Loucy (cell line): ENCODE results near the gene TAAR8.
A peak's percentile ranks its signal among the peaks of the same experiment; 100 is the strongest.
"Not testable (repeated sequence)": the region's sequence is repeated elsewhere in the genome, so short reads cannot be mapped to it uniquely, and the experiment has no call there.

ENCODE experiments used
- H2AFZ ChIP-seq: fragments of 200-600 bp; sonication (generic); 2 replicates; pipeline ENCODE4 v1.6.0; 2016; ENCODE audit warnings: antibody characterized with exemption, mild to moderate bottlenecking, low read length, moderate library complexity
- H3F3A ChIP-seq: fragments of 200-600 bp; 2 replicates; pipeline ENCODE4 v1.6.0; 2016; ENCODE audit warnings: antibody characterized with exemption, low read depth, mild to moderate bottlenecking
- H3K27me3 ChIP-seq: fragments of 200-600 bp; sonication (generic); 2 replicates; pipeline ENCODE4 v1.6.1; 2014; ENCODE audit warnings: low read length, mild to moderate bottlenecking; ENCODE audit not compliant: insufficient read depth, poor library complexity, severe bottlenecking
- H3K36me3 ChIP-seq: fragments of 200-600 bp; sonication (generic); 2 replicates; pipeline ENCODE4 v1.6.1; 2016; ENCODE audit warnings: low read length; ENCODE audit not compliant: insufficient read depth
- H3K4me1 ChIP-seq: fragments of 200-600 bp; sonication (generic); 2 replicates; pipeline ENCODE4 v1.5.1; 2014; ENCODE audit warnings: low read length, mild to moderate bottlenecking; ENCODE audit not compliant: insufficient read depth, poor library complexity, severe bottlenecking
- H3K4me2 ChIP-seq: fragments of 200-600 bp; sonication (generic); 2 replicates; pipeline ENCODE4 v1.6.0; 2014; ENCODE audit warnings: antibody characterized with exemption, low read length, low read depth, mild to moderate bottlenecking; ENCODE audit not compliant: poor library complexity, severe bottlenecking
- H3K4me3 ChIP-seq: fragments of 200-600 bp; sonication (generic); 2 replicates; pipeline ENCODE4 v1.5.1; 2014; ENCODE audit warnings: low read length, mild to moderate bottlenecking, mixed read lengths; ENCODE audit not compliant: poor library complexity, severe bottlenecking
- H3K79me2 ChIP-seq: fragments of 200-600 bp; sonication (generic); 2 replicates; pipeline ENCODE4 v1.6.1; 2014; ENCODE audit warnings: low read length; ENCODE audit not compliant: insufficient read depth
- H3K9ac ChIP-seq: fragments of 200-600 bp; sonication (generic); 2 replicates; pipeline ENCODE4 v1.6.0; 2014; ENCODE audit warnings: mild to moderate bottlenecking, low read depth, low read length, moderate library complexity; ENCODE audit not compliant: poor library complexity, severe bottlenecking
- H3K9me2 ChIP-seq: fragments of 200-600 bp; sonication (generic); replicated peaks from 2 replicates; pipeline ENCODE4 v1.6.1; 2016; ENCODE audit warnings: low read depth, low read length, mixed read lengths
- H3K9me3 ChIP-seq: fragments of 200-600 bp; sonication (generic); 2 replicates; pipeline ENCODE4 v1.6.1; 2014; ENCODE audit warnings: mild to moderate bottlenecking, antibody characterized with exemption, low read length, low read depth; ENCODE audit not compliant: insufficient read depth
- H4K20me1 ChIP-seq: fragments of 200-600 bp; sonication (generic); 2 replicates; pipeline ENCODE4 v1.6.0; 2014; ENCODE audit warnings: antibody characterized with exemption, low read length, mild to moderate bottlenecking; ENCODE audit not compliant: insufficient read depth, poor library complexity, severe bottlenecking
- CTCF ChIP-seq: fragments of 200-600 bp; sonication (generic); conservative IDR thresholded peaks from 2 replicates; pipeline ENCODE4 v1.5.1; 2014; ENCODE audit warnings: mild to moderate bottlenecking, antibody characterized with exemption, low read length
- EZH2phosphoT487 ChIP-seq: fragments of 200-600 bp; IDR thresholded peaks from 2 replicates; pipeline ENCODE4 v1.6.1; 2018; ENCODE audit warnings: antibody characterized with exemption, mild to moderate bottlenecking, moderate library complexity, borderline replicate concordance

Gene TAAR8

GRCh38 chr6:132527791-132528190 is 24.7 kb upstream of the TAAR8 start:
- H3K4me1 ChIP-seq: no peaks in the 10 kb centered on the region
- no peak for TF ChIP-seq CTCF
- TF ChIP-seq EZH2phosphoT487: no peak
- no peaks in the 10 kb centered on the region for H3F3A ChIP-seq
- no peaks in the 10 kb centered on the region for H3K79me2 ChIP-seq
- H3K27me3 ChIP-seq: no peaks in the 10 kb centered on the region
- no peak overlapping the region for H3K9ac ChIP-seq
- H3K36me3 ChIP-seq: no peaks in the 10 kb centered on the region
- no peak overlapping the region for H3K4me3 ChIP-seq
- H3K9me2 ChIP-seq: no peaks in the 10 kb centered on the region
- no peaks in the 10 kb centered on the region for H3K9me3 ChIP-seq
- H2AFZ ChIP-seq: no peak overlapping the region
- no peaks in the 10 kb centered on the region for H4K20me1 ChIP-seq
- no peak overlapping the region for H3K4me2 ChIP-seq

- H3K4me2 ChIP-seq: no peak overlapping the region
Observed at GRCh38 chr6:132530293-132530974, 22.0 kb upstream of the TAAR8 start.

GRCh38 chr6:132534546-132534945 is 17.9 kb upstream of the TAAR8 start:
- H3K4me1 ChIP-seq, H3K9ac ChIP-seq, H3K9me2 ChIP-seq, H2AFZ ChIP-seq, H3K79me2 ChIP-seq, H3K4me2 ChIP-seq, H3K36me3 ChIP-seq, H4K20me1 ChIP-seq, H3K4me3 ChIP-seq, H3K27me3 ChIP-seq, H3K9me3 ChIP-seq, H3F3A ChIP-seq: not testable (repeated sequence)

More at GRCh38 chr6:132530293-132530974, 22.0 kb upstream of the TAAR8 start:
- Histone ChIP-seq H3K27me3 (no peaks in the 10 kb centered on the region), H3K9ac (no peak overlapping the region), H4K20me1 (no peaks in the 10 kb centered on the region), H3K4me3 (no peak overlapping the region), H3K9me2 (no peaks in the 10 kb centered on the region), H3K4me1 (no peaks in the 10 kb centered on the region), H2AFZ (no peak overlapping the region), H3K79me2 (no peaks in the 10 kb centered on the region), H3K36me3 (no peaks in the 10 kb centered on the region), H3K9me3 (no peaks in the 10 kb centered on the region), H3F3A (no peaks in the 10 kb centered on the region)
- TF ChIP-seq EZH2phosphoT487: no peak
- TF ChIP-seq CTCF: peak; percentile 76

- TF ChIP-seq EZH2phosphoT487 (no peak), CTCF (no peak)
- peaks cover 5% of the 10 kb centered on the region for H3K27me3 ChIP-seq
- H3K9me2 ChIP-seq: no peaks in the 10 kb centered on the region
- H3K79me2 ChIP-seq: no peaks in the 10 kb centered on the region
- no peak overlapping the region for H3K9ac ChIP-seq
- H3F3A ChIP-seq: no peaks in the 10 kb centered on the region
- H4K20me1 ChIP-seq: no peaks in the 10 kb centered on the region
- no peaks in the 10 kb centered on the region for H3K9me3 ChIP-seq
- no peaks in the 10 kb centered on the region for H3K4me1 ChIP-seq
- no peak overlapping the region for H3K4me2 ChIP-seq
- H3K4me3 ChIP-seq: no peak overlapping the region
- no peak overlapping the region for H2AFZ ChIP-seq
- no peaks in the 10 kb centered on the region for H3K36me3 ChIP-seq
Observed at GRCh38 chr6:132537145-132537544, 15.3 kb upstream of the TAAR8 start.
